Myocyte (in vitro differentiated cells): ENCODE data around the gene MZB1. TPM values are rescaled to one million over a fixed set of nuclear protein-coding genes. Genes with fewer than 3 reads are reported as not detected.
A peak's percentile ranks its signal among the peaks of the same experiment; 100 is the strongest.
"Not testable (repeated sequence)": the region's sequence is repeated elsewhere in the genome, so short reads cannot be mapped to it uniquely, and the experiment has no call there.

ENCODE experiments used
- DNase-seq: peaks from one replicate; pipeline ENCODE4 v3.0.0-alpha.2; 2012; ENCODE audit warnings: low read depth
- total RNA-seq: library from RNA; depleted of rRNA; stranded (reverse); fragments of >200 nt; gene quantifications from 2 replicates; pipeline ENCODE4 v1.2.3, GENCODE V29; 2014

MZB1 gene
- total RNA-seq, 1 donor from 2014 or later: 0.16 TPM

- DNase-seq: no peak
Measured at GRCh38 chr5:139378101-139378825, 11.4 kb downstream of the MZB1 start.

- peak; percentile 89 for DNase-seq
Measured at GRCh38 chr5:139377226-139377625, 12.5 kb downstream of the MZB1 start.

- no peak for DNase-seq
Measured at GRCh38 chr5:139376364-139376763, 13.3 kb downstream of the MZB1 start.

GRCh38 chr5:139374909-139375308, 14.8 kb downstream of the MZB1 start:
- DNase-seq: no peak

- DNase-seq: peak; percentile 73
Measured at GRCh38 chr5:139371482-139372435, 18.0 kb downstream of the MZB1 start.

GRCh38 chr5:139369181-139369580, 20.5 kb downstream of the MZB1 start:
- peak; percentile 38 for DNase-seq

- peak; percentile 30 for DNase-seq
Measured at GRCh38 chr5:139368613-139369012, 21.1 kb downstream of the MZB1 start.

- no peak for DNase-seq
Measured at GRCh38 chr5:139364466-139364865, 25.2 kb downstream of the MZB1 start.

GRCh38 chr5:139363937-139364336, 25.8 kb downstream of the MZB1 start:
- no peak for DNase-seq

GRCh38 chr5:139361835-139362429, 27.8 kb downstream of the MZB1 start:
- no peak for DNase-seq

GRCh38 chr5:139360384-139360783, 29.3 kb downstream of the MZB1 start:
- DNase-seq: no peak

GRCh38 chr5:139358064-139358463, 31.6 kb downstream of the MZB1 start:
- DNase-seq: no peak

GRCh38 chr5:139355900-139356299, 33.8 kb downstream of the MZB1 start:
- not testable (repeated sequence) for DNase-seq

- DNase-seq: no peak
Measured at GRCh38 chr5:139354186-139354585, 35.5 kb downstream of the MZB1 start.

GRCh38 chr5:139347863-139348262, 41.9 kb downstream of the MZB1 start:
- DNase-seq: not testable (repeated sequence)

- DNase-seq: not testable (repeated sequence)
Measured at GRCh38 chr5:139345442-139345841, 44.3 kb downstream of the MZB1 start.

- no peak for DNase-seq
Measured at GRCh38 chr5:139344177-139344576, 45.5 kb downstream of the MZB1 start.

- DNase-seq: no peak
Measured at GRCh38 chr5:139343476-139343875, 46.2 kb downstream of the MZB1 start.

- no peak for DNase-seq
Measured at GRCh38 chr5:139342423-139342723, 47.3 kb downstream of the MZB1 start.

GRCh38 chr5:139341689-139342422, 47.9 kb downstream of the MZB1 start, which contains the start of gene PAIP2:
Gene PAIP2 (plus strand): TSS chr5:139341854. CDS start chr5:139363785, 21,931 bp downstream.
- DNase-seq: peak; percentile 97

- DNase-seq: no peak
Measured at GRCh38 chr5:139341187-139341688, 48.5 kb downstream of the MZB1 start.
